HG03139 (cell line): Measurements from ENCODE around the gene L1TD1.
"Not testable (repeated sequence)": the region's sequence is repeated elsewhere in the genome, so short reads cannot be mapped to it uniquely, and the experiment has no call there.

Source experiments
- ATAC-seq: cut with Tn5 transposase; IDR thresholded peaks from one replicate; pipeline ENCODE4 v1.9.1; 2021; ENCODE audit not compliant: unreplicated experiment

Gene L1TD1

DNA sequence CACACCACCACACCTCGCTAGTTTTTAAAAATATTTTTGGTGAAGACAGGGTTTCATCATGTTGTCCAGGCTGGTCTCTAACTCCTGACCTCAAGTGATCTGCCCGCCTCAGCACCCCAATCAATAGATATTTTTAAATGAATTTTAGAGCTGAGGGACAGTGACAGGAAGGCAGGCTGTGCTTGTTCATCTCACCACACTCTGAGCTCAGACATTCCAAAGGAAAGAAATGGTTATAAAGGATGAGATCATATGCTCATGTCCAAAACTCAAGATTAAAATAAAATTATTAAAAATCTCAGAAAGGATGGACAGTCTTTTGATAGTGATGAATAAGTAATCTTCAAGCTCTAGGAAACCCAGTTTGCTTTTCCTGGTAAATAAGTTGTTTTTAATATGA, 40.9 kb downstream of the L1TD1 start:
- ATAC-seq, result no peak

DNA sequence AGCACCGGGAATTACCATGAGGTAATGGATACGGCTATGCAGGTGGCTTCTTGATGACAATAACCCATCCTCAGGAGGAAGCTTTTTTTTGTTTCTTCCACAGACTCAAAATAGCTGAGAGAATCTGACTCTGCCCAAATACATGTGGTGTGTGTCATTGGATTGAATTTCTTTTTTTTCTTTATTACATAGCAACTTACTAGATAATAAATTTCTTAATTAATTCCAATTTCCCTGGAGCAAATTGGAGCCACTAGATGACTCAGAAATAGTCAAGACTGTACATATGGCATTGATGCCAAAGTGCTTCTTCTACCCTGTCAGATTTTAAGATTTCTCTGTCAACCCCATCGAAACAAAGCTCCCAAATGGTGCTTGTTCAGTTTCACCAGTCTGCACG, 42.7 kb downstream of the L1TD1 start:
- ATAC-seq, result no peak

DNA sequence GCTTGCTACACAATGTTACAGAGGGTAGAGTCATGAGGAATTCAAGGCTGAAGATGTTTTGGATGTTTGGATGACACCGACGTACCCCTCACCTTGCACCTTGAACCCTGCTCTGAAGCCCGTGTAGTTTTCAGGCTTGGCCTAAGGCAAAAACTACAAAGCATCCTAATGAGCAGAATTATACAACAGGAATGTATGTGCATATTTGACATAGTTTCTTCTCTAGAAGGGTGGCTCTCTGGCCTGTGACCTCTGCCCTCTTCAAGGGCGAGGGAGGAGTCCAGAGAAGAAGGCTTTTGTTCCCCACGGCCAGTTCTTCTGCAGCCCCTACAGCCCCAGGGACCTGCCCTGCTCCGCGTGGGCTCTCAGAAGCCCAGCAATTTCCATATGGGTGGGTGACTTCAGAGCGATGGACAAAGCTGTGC, 43.3 kb downstream of the L1TD1 start:
- no peak for ATAC-seq

- ATAC-seq, result no peak
Observed at GRCh38 chr1:62238507-62238906, 43.9 kb downstream of the L1TD1 start.

DNA sequence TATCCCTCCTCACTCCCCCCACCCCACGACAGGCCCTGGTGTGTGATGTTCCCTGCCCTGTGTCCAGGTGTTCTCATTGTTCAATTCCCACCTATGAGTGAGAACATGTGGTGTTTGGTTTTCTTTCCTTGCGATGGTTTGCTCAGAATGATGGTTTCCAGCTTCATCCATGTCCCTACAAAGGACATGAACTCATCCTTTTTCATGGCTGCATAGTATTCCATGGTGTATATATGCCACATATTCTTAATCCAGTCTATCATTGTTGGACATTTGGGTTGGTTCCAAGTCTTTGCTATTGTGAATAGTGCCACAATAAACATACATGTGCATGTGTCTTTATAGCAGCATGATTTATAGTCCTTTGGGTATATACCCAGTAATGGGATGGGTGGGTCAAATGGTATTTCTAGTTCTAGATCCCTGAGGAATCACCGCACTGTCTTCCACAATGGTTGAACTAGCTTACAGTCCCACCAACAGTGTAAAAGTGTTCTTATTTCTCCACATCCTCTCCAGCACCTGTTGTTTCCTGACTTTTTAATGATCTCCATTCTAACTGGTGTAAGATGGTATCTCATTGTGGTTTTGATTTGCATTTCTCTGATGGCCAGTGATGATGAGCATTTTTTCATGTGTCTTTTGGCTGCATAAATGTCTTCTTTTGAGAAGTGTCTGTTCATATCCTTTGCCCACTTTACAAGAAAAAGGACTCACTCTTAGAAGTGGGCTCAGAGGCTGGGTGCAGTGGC, 45.2 kb downstream of the L1TD1 start:
- ATAC-seq, result not testable (repeated sequence)

DNA sequence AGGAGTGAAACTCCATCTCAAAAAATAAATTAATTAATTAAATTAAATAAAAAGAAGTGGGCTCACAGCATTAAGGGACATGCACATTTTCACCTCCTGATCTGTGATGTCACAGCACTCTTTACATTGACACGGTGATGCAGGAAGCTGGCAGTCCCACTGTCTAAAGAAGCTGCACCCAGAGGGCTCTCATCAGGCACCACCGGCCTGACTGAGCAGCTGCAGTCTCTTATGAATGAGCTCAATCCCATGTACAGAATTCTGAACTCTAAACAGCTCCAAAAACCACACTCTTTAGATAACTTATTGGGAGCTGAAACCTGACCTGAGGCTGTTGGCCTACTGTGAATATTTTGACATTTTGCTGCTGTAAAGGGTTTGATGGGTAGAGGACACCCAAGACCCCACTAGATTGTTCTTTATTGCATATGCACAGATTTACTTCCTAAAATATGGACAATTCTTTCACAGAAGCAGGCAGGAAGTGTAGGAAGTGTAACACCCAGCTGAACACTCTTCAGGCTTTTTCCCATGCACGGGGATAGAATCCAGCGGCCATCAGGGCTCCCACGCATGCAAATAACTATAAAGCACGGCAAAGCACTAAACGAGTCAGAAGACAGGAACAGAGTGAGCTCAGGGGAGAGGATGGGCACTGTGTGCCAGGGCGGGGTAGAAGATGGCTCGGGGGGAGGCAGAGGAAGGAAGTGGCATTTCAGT, 46.2 kb downstream of the L1TD1 start:
- no peak for ATAC-seq

GRCh38 chr1:62241371-62242131, 46.9 kb downstream of the L1TD1 start:
- ATAC-seq, result no peak

DNA sequence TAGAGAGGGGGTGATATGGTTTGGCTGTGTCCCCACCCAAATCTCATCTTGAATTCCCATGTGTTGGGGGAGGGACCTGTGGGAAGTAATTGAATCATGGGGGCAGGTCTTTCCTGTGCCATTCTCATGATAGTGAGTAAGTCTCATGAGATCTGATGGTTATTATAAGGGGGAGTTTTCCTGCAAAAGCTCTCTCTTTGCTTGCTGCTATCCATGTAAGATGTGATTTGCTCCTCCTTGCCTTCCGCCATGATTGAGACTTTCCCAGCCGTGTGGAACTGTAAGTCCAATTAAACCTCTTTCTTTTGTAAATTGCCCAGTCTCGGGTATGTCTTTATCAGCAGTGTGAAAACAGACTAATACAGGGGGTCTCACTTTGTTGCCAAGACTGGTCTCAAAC, 49.7 kb downstream of the L1TD1 start:
- not testable (repeated sequence) for ATAC-seq

GRCh38 chr1:62245201-62245600, 50.6 kb downstream of the L1TD1 start:
- ATAC-seq, result no peak

- ATAC-seq, result no peak
Observed at GRCh38 chr1:62247391-62248168, 52.9 kb downstream of the L1TD1 start.

- ATAC-seq, result no peak
Observed at GRCh38 chr1:62250126-62250726, 55.6 kb downstream of the L1TD1 start.

- no peak for ATAC-seq
Observed at GRCh38 chr1:62259551-62259950, 64.9 kb downstream of the L1TD1 start.

GRCh38 chr1:62260688-62261087, 66.0 kb downstream of the L1TD1 start:
- ATAC-seq, result no peak
